ENCODE results near the gene GNG7. TPM values are rescaled to one million over a fixed set of nuclear protein-coding genes. Genes with fewer than 3 reads are reported as not detected.
"Not testable (repeated sequence)": the region's sequence is repeated elsewhere in the genome, so short reads cannot be mapped to it uniquely, and the experiment has no call there.

Gene GNG7
- polyA plus RNA-seq, 3 donors, result 1.1 to 1.6 (median 1.3) TPM

- DNase-seq, result no peak
- Histone ChIP-seq H3K4me3 (replicated peaks in 1 of 3; ENCODE audit: low read depth in 2 of 3, low read length in 3 of 3) (no peak overlapping the region), H3K4me1 (ENCODE audit: control insufficient read depth in 1 of 2, insufficient read depth in 2 of 2, low read length in 2 of 2) (peaks cover 78 to 85% of the 10 kb centered on the region in 2 donors), H3K9me3 (replicated peaks in 1 of 2; ENCODE audit: control insufficient read depth in 1 of 2, insufficient read depth in 1 of 2, low read length in 2 of 2) (peaks cover 0 to 4% of the 10 kb centered on the region in 2 donors), H3K9ac (ENCODE audit: insufficient read depth, low read length, poor library complexity, severe bottlenecking) (no peak overlapping the region), H4K20me1 (ENCODE audit: insufficient read depth, low read length) (no peaks in the 10 kb centered on the region), H3K27me3 (ENCODE audit: control insufficient read depth in 2 of 2, insufficient read depth in 2 of 2, low read length in 2 of 2) (no peaks in the 10 kb centered on the region), H3K4me2 (replicated peaks; ENCODE audit: extremely low read depth, low read length, poor library complexity, severe bottlenecking) (no peak overlapping the region), H3K79me2 (ENCODE audit: insufficient read depth, low read length) (no peaks in the 10 kb centered on the region), H3K27ac (ENCODE audit: low read depth in 1 of 2, low read length in 2 of 2) (peak overlapping the region; percentile 46 to 75), H2AFZ (ENCODE audit: insufficient read depth, low read depth, low read length, poor library complexity, severe bottlenecking) (no peak overlapping the region), H3K36me3 (replicated peaks in 1 of 2; ENCODE audit: control insufficient read depth in 1 of 2, insufficient read depth in 2 of 2, low read length in 2 of 2) (no peaks in the 10 kb centered on the region)
- intact Hi-C loops (cut with micrococcal nuclease), result loop anchor here in 1 of 2 donors (5.0 kb wide), 1 partner anchor 77 kb away; no protein-coding TSS in a partner anchor
- peak overlapping the region; percentile 91 to 96 (median 95) for H3K27ac Mint-ChIP-seq
- TF ChIP-seq CTCF (IDR thresholded peaks at IDR 0.05), result no peak
- no peak overlapping the region for H3K4me3 Mint-ChIP-seq
- peaks cover 79% of the 10 kb centered on the region for H3K4me1 Mint-ChIP-seq
- 46% methylated on average over 10 of the region's 11 CpGs for WGBS (ENCODE audit: insufficient coverage)
- H3K36me3 Mint-ChIP-seq, result peaks cover 18 to 19% of the 10 kb centered on the region in 2 donors
- H3K27me3 Mint-ChIP-seq (ENCODE audit: low read depth in 3 of 3), result peaks cover 0 to 8% (median 2%) of the 10 kb centered on the region in 3 donors
- H3K9me3 Mint-ChIP-seq, result peaks cover 5 to 15% (median 10%) of the 10 kb centered on the region in 7 donors
These were observed 77.9 kb downstream of the GNG7 start for GRCh38 chr19:2624537-2625091.

DNA sequence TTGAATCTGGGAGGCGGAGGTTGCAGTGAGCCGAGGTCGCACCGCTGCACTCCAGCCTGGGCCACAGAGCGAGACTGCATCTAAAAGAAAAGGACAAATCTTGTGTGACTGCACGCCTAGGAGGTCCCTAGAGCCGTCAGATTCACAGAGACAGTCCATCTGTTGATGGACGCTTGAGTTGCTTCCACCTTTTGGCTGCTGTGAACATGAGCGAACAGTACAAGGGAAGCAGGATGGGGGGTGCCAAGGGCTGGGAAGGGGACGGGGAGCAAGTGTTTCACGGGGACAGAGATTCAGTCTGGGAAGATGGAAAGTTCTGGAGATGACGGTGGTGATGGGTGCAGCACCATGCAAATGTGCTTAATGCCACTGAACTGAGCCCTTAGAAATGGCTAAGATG is 78.7 kb downstream of the GNG7 start:
- Histone ChIP-seq H3K36me3 (replicated peaks in 1 of 2; ENCODE audit: control insufficient read depth in 1 of 2, insufficient read depth in 2 of 2, low read length in 2 of 2) (no peaks in the 10 kb centered on the region), H3K27me3 (ENCODE audit: control insufficient read depth in 2 of 2, insufficient read depth in 2 of 2, low read length in 2 of 2) (no peaks in the 10 kb centered on the region), H3K4me2 (replicated peaks; ENCODE audit: extremely low read depth, low read length, poor library complexity, severe bottlenecking) (no peak overlapping the region), H3K9me3 (replicated peaks in 1 of 2; ENCODE audit: control insufficient read depth in 1 of 2, insufficient read depth in 1 of 2, low read length in 2 of 2) (peaks cover 0 to 4% of the 10 kb centered on the region in 2 donors), H2AFZ (ENCODE audit: insufficient read depth, low read depth, low read length, poor library complexity, severe bottlenecking) (no peak overlapping the region), H3K4me3 (replicated peaks in 1 of 3; ENCODE audit: low read depth in 2 of 3, low read length in 3 of 3) (no peak overlapping the region), H3K27ac (ENCODE audit: low read depth in 1 of 2, low read length in 2 of 2) (no peak overlapping the region), H3K4me1 (ENCODE audit: control insufficient read depth in 1 of 2, insufficient read depth in 2 of 2, low read length in 2 of 2) (peaks cover 78 to 85% of the 10 kb centered on the region in 2 donors), H3K9ac (ENCODE audit: insufficient read depth, low read length, poor library complexity, severe bottlenecking) (no peak overlapping the region), H3K79me2 (ENCODE audit: insufficient read depth, low read length) (no peaks in the 10 kb centered on the region), H4K20me1 (ENCODE audit: insufficient read depth, low read length) (no peaks in the 10 kb centered on the region)
- Mint-ChIP-seq H3K27me3 (ENCODE audit: low read depth in 3 of 3) (peaks cover 0 to 6% (median 2%) of the 10 kb centered on the region in 3 donors), H3K4me1 (peaks cover 79% of the 10 kb centered on the region), H3K36me3 (peaks cover 16% of the 10 kb centered on the region in 2 donors), H3K9me3 (peaks cover 2 to 13% (median 10%) of the 10 kb centered on the region in 7 donors), H3K27ac (peak overlapping the region in 4 of 7 donors; percentile 20 to 78 (median 58)), H3K4me3 (no peak overlapping the region)
- DNase-seq, result no peak
- no peak for TF ChIP-seq CTCF (IDR thresholded peaks at IDR 0.05)
- 94% methylated on average over 11 of the region's 12 CpGs for WGBS (ENCODE audit: insufficient coverage)
- intact Hi-C loops (cut with micrococcal nuclease), result no loop called here

DNA sequence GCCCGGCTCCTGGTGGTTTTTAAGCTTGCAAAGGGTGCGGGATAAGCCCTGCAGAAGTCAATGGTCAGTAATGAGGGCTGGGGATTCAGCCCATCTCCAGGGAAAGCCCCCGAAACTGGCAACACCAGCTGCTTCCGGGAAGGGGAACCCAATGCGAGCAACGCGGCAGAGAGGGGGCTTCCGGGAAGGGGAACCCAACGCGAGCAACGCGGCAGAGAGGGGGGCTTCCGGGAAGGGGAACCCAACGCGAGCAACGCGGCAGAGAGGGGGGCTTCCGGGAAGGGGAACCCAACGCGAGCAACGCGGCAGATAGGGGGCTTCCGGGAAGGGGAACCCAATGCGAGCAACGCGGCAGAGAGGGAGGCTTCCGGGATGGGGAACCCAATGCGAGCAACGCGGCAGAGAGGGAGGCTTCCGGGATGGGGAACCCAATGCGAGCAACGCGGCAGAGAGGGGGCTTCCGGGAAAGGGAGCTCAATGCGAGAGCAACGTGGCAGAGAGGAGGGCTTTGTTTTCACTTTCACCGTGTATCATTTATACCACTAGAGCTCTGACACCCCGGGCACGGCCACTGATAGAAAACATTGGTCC is 80.0 kb downstream of the GNG7 start:
- Mint-ChIP-seq H3K4me3 (peak overlapping the region in 1 of 2 donors; percentile 72), H3K27ac (peak overlapping the region; percentile 69 to 98 (median 95)), H3K4me1 (peaks cover 79% of the 10 kb centered on the region)
- Histone ChIP-seq H3K4me2 (replicated peaks; ENCODE audit: extremely low read depth, low read length, poor library complexity, severe bottlenecking) (peak overlapping the region; percentile 79), H3K27ac (ENCODE audit: low read depth in 1 of 2, low read length in 2 of 2) (peak overlapping the region; percentile 90 to 96), H3K4me3 (replicated peaks in 1 of 3; ENCODE audit: low read depth in 2 of 3, low read length in 3 of 3) (peak overlapping the region in 1 of 3 experiments; percentile 59), H3K4me1 (ENCODE audit: control insufficient read depth in 1 of 2, insufficient read depth in 2 of 2, low read length in 2 of 2) (peaks cover 79 to 85% of the 10 kb centered on the region in 2 donors)
- H3K27me3 Mint-ChIP-seq (ENCODE audit: low read depth in 3 of 3); H3K9me3 Mint-ChIP-seq; H3K79me2 ChIP-seq (ENCODE audit: insufficient read depth, low read length); intact Hi-C loops (cut with micrococcal nuclease); H3K27me3 ChIP-seq (ENCODE audit: control insufficient read depth in 2 of 2, insufficient read depth in 2 of 2, low read length in 2 of 2); H3K36me3 ChIP-seq (replicated peaks in 1 of 2; ENCODE audit: control insufficient read depth in 1 of 2, insufficient read depth in 2 of 2, low read length in 2 of 2); H3K36me3 Mint-ChIP-seq; H4K20me1 ChIP-seq (ENCODE audit: insufficient read depth, low read length); H2AFZ ChIP-seq (ENCODE audit: insufficient read depth, low read depth, low read length, poor library complexity, severe bottlenecking); H3K9ac ChIP-seq (ENCODE audit: insufficient read depth, low read length, poor library complexity, severe bottlenecking); H3K9me3 ChIP-seq (replicated peaks in 1 of 2; ENCODE audit: control insufficient read depth in 1 of 2, insufficient read depth in 1 of 2, low read length in 2 of 2): not testable (repeated sequence)
- 66% methylated on average over 32 of the region's 40 CpGs for WGBS (ENCODE audit: insufficient coverage)
- peak in 1 of 3 donors; percentile 49 for DNase-seq
